IPS-18c (cell line): ENCODE measurements around the gene CAPN11.

Experiments used
- H3K4me3 ChIP-seq: 2 replicates; pipeline ENCODE4 v1.7.0; 2013; ENCODE audit warnings: low read depth, mild to moderate bottlenecking, low read length, moderate library complexity; ENCODE audit not compliant: insufficient read depth
- H3K9me3 ChIP-seq: one replicate; pipeline ENCODE4 v1.6.1; 2013; ENCODE audit warnings: mild to moderate bottlenecking, low read length, moderate library complexity; ENCODE audit not compliant: control insufficient read depth, insufficient read depth

CAPN11 gene

DNA sequence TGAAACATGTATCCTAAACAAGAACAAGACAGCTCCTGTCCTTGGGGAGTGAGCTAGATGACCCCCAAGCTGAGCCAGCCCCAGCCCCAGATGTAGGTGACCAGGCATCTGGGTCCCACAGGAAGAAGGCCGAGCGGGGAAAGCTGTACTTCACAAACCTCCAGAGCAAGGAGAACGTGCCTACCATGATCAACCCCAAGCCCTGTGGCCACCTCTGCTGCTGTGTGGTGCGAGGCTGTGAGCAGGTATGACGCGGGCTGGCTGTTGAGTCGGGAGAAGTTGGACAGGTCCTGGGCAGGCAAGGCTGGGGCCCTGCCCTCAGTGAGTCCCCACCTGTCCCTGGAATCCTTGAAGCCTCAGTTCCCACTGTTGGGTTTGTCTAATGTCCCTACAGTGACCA, 11.4 kb upstream of the CAPN11 start:
- H3K9me3 ChIP-seq, result no peaks in the 10 kb centered on the region
- H3K4me3 ChIP-seq, result no peak overlapping the region

DNA sequence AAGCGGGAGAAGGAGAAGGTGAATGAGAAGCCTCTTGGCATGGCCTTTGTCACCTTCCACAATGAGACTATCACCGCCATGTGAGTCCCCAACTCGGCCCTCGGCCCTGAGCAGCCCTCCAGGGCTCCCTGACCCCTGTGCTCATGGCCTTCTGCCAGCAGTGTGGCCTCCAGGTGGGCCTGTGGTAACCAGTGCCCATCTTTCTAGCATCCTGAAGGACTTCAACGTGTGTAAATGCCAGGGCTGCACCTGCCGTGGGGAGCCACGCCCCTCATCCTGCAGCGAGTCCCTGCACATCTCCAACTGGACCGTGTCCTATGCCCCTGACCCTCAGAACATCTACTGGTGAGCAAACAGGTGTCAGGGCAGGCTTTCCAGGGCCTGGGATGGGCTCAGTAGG, 10.3 kb upstream of the CAPN11 start:
- H3K4me3 ChIP-seq, result no peak overlapping the region
- no peaks in the 10 kb centered on the region for H3K9me3 ChIP-seq

DNA sequence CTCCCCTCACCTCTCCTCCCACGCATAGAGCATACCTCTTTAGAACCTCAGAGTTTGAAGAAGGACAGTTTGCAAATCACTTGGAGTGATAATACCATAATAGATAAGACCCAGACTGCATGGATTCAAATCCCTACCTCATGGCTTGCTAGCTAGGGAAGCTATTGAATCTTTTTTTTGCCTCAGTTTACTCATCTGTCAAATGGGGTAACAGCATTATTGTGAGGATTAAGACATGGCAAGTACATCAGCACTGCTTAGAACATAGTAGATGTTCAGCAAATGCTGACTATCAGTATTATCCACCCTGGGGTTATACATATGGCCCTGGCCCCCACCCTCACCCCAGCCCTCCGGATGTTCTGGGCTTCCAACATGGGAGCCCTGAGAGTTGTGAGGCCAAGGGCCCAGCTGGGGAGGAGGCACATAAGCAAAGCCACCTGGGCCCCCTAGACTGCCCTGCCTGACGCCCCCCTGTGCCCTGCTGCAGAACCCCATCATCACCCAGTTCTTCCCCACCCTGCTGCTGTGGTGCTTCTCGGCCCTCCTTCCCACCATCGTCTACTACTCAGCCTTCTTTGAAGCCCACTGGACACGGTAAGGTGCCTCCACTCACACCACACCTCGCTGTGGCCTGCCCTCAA, 9.1 kb upstream of the CAPN11 start:
- Histone ChIP-seq H3K9me3 (no peaks in the 10 kb centered on the region), H3K4me3 (no peak overlapping the region)

DNA sequence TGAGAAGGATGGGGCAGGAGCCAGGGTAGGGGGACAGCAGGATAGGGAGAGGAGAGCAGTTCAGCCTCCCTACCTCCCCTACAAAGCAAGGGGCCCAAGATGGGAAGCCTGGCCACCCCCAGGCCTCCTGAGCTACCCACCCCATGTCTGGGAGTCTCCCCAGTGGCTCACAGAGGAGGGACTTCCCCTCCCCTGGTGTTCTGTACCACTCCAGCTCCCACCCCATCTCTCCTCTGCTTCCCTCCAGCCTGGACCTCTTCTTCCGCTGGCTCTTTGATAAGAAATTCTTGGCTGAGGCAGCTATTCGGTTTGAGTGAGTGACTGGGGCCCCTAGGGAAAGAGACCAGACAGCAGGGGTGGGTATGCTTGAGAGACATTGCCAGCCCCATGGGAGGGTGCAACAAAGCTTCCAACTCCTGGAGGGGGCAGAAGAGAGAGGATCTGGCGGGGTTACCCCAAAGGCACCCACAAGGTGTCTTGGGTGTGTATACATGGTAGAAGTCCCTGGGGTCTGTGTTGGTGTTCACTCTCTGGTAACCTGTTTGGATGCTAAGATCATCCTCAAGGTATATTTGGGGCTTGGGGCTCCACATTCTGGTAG, 8.2 kb upstream of the CAPN11 start:
- H3K9me3 ChIP-seq, result no peaks in the 10 kb centered on the region
- no peak overlapping the region for H3K4me3 ChIP-seq

DNA sequence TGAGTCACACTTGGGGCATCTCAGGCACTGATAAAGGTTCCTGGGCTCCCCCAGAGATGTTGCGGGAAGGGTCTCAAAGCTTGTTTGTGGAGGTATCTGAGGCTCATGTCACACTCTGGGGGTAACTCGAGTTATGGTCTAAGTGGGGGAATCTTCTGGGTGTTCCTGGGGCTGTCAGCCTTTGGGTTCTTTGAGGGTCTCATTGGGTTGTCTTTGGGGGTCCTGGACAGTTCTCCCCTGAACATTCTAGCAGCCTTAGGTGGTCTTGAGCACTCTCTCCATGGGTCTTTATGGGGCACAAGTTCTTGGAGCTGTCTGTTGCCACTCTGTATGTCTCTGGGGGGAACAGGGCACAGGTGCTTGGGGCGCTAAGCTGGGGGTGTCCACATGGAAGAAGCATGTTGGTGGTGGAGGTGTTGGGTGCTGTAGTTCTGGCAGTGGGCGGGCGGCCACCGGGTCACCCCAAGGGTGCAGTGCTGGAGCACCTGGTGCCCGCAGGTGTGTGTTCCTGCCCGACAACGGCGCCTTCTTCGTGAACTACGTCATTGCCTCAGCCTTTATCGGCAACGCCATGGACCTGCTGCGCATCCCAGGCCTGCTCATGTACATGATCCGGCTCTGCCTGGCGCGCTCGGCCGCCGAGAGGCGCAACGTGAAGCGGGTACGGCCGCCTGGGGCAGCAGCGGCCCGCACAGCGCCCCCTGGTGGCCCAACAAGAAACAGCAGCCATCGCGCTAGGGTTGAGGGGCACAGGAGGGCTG, 7.1 kb upstream of the CAPN11 start:
- H3K4me3 ChIP-seq, result no peak overlapping the region
- no peaks in the 10 kb centered on the region for H3K9me3 ChIP-seq

DNA sequence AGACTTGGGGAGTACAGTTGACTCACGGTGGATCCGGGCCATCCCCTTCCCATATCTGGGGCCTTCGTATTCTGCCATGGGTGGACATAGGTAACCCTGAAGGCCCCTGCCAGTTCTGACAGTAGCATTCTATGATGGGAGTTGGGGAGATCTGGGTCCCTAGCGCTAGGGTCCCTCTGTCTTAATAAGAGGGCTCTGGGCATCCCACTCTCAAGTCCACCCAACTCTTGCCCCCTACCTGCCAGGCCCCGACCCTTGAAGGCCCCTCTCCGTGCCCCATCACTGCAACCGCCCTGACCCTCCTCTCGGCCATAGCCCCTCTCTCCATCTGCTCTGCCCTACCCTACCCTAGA, 6.5 kb upstream of the CAPN11 start:
- Histone ChIP-seq H3K4me3 (no peak overlapping the region), H3K9me3 (peaks cover 2% of the 10 kb centered on the region)

DNA sequence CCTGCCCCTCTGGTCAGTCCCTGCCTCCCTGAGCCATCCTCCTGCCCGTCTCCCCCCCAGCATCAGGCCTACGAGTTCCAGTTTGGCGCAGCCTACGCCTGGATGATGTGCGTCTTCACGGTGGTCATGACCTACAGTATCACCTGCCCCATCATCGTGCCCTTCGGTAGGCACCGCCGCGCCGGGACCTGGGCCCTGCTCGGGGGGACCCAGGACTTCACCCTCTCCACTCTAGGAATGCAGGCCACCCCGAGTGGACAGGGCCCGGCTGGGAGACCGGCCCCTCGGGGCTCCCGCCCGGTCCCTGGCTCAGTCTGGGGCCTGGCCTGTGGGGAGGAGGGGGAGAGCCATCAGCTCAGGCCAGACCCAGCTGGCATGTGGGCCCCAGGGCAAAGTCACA, 6.1 kb upstream of the CAPN11 start:
- peaks cover 2% of the 10 kb centered on the region for H3K9me3 ChIP-seq
- no peak overlapping the region for H3K4me3 ChIP-seq

DNA sequence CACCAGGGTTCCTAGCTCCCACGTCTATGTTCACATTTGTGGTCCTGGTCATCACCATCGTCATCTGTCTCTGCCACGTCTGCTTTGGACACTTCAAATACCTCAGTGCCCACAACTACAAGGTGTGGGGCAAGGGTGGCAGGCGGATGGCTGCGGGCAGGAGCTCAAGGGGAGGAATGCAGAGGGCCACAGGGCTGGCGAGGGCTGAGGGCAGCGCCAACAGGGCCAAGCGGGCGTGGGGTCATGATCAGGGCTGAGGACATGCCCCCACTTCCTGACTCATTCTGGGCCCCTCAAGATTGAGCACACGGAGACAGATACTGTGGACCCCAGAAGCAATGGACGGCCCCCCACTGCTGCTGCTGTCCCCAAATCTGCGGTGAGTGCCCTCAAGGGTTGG, 4.6 kb upstream of the CAPN11 start:
- H3K4me3 ChIP-seq, result no peak overlapping the region
- peaks cover 2% of the 10 kb centered on the region for H3K9me3 ChIP-seq

DNA sequence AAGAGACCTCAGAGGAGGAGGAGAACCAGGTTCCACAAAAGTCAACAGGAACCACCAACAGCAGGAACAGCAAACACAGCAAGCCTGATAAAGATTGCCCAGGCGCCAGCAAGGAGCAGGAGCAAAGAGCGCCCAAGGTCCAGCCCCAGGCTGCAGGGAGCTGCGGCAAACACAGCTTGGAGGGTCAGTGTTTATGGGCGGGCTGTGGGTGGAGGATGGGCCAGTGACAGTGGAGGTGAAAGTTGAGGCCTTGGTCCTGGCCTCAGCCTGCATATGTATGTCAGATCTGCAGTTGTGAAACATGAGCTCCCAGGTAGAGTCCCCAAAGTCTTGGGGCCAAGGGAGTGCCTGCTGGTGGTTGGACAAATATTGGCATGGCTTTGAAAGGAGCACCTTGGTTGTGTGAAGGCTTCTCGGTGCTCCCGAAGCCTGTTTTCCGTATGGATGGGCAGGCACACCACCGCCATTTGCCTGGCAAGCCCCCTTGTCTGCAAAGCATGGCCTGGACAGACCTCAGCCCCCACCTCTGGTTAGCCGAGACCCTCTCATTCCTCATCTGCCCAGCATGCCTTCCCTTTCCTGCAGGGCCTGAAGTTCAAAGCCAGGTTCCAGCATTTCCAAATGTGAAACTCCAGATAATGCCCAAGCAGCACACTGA, 2.0 kb upstream of the CAPN11 start:
- Histone ChIP-seq H3K9me3 (peaks cover 2% of the 10 kb centered on the region), H3K4me3 (no peak overlapping the region)

DNA sequence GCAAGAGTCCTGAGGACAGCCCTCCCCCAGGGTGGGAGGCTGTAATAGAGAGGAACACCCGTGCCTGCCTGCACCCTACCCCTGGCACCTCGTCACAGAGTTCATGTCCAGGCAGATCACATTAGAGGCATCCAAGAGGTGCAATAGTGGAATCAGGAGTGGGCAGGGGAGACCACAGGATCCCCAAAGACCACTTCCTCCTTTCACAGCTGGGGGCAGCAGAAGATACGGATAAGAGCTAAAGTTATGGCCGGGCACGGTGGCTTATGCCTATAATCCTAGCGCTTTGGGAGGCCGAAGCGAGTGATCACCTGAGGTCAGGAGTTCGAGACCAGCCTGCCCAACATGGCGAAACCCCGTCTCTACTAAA, 1.5 kb upstream of the CAPN11 start:
- H3K9me3 ChIP-seq, result peaks cover 2% of the 10 kb centered on the region
- no peak overlapping the region for H3K4me3 ChIP-seq

DNA sequence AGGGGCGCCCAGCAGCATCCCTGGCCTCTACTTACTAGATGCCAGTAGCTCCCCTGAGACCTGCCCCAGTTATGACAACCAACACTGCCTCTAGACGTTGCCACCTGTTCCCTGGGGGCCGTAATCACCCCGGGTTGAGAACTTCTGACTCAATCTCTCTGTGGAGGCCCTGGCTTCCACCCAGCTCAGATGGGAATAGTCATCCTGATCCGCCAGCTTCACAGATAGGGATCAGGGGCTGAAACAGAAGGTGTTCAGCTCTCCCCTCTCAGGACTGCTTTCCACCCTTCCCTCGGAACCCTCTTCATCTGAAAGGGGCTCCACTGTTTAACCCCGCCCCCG, 3.3 kb downstream of the CAPN11 start:
- Histone ChIP-seq H3K4me3 (no peak overlapping the region), H3K9me3 (peaks cover 2% of the 10 kb centered on the region)

DNA sequence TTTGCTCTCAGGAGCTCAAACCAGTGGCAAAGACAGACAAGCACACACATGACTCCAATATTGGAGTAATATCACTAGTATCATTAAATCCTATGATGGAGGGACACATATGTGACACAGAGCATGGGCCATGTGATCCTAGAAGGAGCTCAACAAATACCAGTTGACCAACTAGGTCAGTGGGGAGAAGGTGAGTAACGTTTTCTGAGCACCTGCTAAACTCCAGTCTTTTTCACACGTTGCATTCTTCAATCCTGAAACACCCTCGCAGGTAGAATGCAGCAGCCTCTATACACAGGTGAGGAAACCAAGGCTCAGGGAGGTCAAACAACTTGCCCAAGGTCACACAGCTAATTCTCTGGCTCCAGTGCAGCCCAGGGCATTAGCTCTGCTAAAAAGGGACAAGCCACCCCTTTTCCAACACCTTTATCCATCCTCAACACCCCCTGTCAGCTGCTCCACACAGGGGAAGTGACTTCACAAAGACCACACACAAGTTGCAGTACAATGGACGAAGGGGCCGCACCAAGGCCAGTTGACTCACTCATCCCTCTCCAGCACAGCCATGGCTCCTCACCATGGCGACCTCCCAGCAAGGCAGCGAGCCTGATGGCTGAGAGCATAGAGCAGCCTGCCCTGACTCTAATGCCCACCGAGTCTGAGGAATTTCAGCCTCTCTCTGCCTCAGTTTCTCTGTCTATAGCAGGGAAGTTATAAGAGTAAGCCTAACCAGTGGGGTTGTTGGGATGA, 4.4 kb downstream of the CAPN11 start:
- Histone ChIP-seq H3K4me3 (no peak overlapping the region), H3K9me3 (peaks cover 2% of the 10 kb centered on the region)

DNA sequence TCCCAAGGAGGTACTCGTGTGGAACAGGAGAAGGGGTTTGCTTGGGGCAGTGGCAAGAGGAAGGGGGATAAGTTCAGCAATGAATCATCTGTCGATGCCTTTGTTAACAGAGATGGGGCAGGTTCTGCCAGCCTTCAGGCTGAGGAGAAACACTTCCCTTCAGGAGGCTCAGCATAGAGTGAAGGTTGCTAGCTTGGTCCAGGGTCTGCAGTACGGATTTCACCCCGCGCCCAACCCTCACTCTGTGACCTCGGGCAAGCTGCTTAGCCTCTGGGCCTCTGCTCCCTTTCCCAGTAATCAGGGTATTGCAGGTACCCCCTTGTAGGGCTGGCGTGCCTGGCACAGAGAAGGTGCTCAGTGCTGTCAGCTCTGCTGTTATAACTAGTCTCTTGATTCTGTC, 7.5 kb downstream of the CAPN11 start:
- no peak overlapping the region for H3K4me3 ChIP-seq

DNA sequence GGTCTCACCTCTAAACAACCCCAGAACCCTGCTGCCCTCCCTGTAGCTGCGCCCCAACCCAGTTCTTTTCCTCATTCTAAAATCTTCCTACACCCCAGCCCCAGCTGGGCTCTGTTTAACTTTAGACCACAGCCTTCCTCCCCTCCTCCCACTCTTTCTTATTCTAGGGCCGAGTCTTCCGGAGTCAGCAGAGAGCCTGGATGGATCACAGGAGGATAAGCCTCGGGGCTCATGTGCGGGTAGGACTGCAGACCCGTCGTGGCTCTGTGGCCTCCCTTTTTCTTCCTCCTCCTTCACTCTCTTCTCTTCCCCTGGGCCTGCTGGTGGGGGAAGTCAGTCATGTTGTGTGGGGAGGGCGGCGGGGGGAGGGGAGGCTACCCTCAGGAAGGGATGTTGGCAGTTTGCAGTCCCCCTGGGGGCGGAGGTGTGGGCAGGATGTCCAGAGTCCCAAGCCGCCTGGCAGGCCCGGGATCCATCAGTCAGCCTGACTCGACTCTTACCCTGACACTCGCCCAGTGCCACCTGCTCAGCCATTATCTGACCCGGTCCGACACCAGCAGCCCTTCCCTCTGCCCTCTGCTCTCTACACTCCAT, 8.1 kb downstream of the CAPN11 start:
- Histone ChIP-seq H3K9me3 (peaks cover 2% of the 10 kb centered on the region), H3K4me3 (no peak overlapping the region)

More for the DNA sequence above, 7.5 kb downstream of the CAPN11 start:
- peaks cover 2% of the 10 kb centered on the region for H3K9me3 ChIP-seq

DNA sequence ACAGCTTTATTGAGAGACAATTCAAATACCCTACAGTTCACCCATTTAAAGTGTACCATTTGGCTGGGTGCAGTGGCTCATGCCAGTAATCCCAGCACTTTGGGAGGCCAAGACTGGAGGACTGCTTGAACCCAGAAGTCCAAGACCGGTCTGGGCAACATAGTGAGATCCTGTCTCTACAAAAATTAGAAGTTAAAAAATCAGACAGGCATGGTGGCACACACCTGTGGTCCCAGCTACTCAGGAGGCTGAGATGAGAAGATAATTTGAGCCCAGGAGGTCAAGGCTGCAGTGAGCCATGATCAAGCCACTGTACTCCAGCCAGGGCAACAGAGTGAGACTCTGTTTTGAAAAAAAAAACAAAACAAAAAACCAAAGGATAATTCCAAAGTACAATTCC, 8.9 kb downstream of the CAPN11 start:
- H3K4me3 ChIP-seq, result no peak overlapping the region
- peaks cover 2% of the 10 kb centered on the region for H3K9me3 ChIP-seq

DNA sequence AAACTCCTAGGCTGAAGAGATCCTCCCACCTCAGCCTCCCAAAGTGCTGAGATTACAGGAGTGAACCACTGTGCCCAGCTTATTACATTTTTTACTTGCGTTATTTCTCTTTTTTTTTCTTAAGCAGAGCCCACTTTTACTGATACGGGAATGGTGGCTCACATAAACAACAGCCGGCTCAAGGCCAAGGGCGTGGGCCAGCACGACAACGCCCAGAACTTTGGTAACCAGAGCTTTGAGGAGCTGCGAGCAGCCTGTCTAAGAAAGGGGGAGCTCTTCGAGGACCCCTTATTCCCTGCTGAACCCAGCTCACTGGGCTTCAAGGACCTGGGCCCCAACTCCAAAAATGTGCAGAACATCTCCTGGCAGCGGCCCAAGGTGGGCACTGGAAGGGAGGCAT, 10.5 kb downstream of the CAPN11 start:
- no peak overlapping the region for H3K4me3 ChIP-seq

DNA sequence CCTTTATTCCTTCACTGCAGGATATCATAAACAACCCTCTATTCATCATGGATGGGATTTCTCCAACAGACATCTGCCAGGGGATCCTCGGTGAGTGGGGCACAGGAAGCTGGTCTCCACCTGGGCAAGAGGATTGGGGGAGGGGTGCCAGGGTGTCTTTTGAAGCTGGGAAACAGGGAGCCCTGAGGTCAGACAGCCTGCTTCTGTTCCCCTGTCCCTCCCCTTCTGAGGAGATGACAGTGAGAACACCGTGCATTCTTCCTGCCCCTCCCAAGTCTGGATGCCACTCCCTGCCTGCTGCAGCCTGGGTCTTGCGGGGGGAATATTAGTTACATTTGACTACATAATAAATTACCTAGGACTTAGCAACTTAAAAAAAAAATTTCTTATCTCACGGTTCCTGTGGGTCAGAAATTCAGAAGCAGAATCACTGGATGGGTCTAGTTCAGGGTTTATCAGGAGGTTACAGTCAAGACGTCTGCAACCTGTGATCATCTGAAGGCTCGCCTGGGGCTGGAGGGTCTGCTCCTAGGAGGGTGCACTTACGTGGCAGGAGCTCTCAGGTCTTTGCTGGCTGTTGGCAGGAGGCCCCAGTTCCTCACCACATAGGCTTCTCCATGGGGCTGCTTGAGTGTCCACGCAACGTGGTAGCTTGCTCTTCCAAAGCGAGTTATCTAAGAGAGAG, 11.4 kb downstream of the CAPN11 start:
- peaks cover 2% of the 10 kb centered on the region for H3K9me3 ChIP-seq
- no peak overlapping the region for H3K4me3 ChIP-seq

More for the DNA sequence above, 10.5 kb downstream of the CAPN11 start:
- H3K9me3 ChIP-seq, result peaks cover 2% of the 10 kb centered on the region
